KBM-7 (cell line): ENCODE data around the gene ABCC10.
"Not testable (repeated sequence)": the region's sequence is repeated elsewhere in the genome, so short reads cannot be mapped to it uniquely, and the experiment has no call there.

Experiments used
- DNase-seq: peaks from one replicate; pipeline ENCODE4 v3.0.0-alpha.2; 2015
- in situ Hi-C: fragments of 300-500 bp; cut with MboI; formaldehyde crosslinking; loops from 2 replicates; pipeline ENCODE4 v1.14.3; 2020; ENCODE audit warnings: low sequenced_read_pairs, low pct_unique_long_range_greater_than_20kb, mixed read lengths

Gene ABCC10

GRCh38 chr6:43490523-43490939, 63.2 kb downstream of the ABCC10 start:
- no peak for DNase-seq
- in situ Hi-C loops, result no loop called here

GRCh38 chr6:43491750-43492661, 64.7 kb downstream of the ABCC10 start:
- DNase-seq, result no peak
- in situ Hi-C loops, result no loop called here

GRCh38 chr6:43492673-43493072, 65.3 kb downstream of the ABCC10 start:
- in situ Hi-C loops, result no loop called here
- DNase-seq, result no peak

- DNase-seq, result no peak
- in situ Hi-C loops, result no loop called here
Observed at GRCh38 chr6:43493230-43493629, 65.9 kb downstream of the ABCC10 start.

GRCh38 chr6:43493833-43494232, 66.5 kb downstream of the ABCC10 start:
- no peak for DNase-seq
- in situ Hi-C loops, result no loop called here

- in situ Hi-C loops, result no loop called here
- no peak for DNase-seq
Observed at GRCh38 chr6:43494321-43494720, 67.0 kb downstream of the ABCC10 start.

- no peak for DNase-seq
- in situ Hi-C loops, result no loop called here
Observed at GRCh38 chr6:43494766-43495165, 67.4 kb downstream of the ABCC10 start.

GRCh38 chr6:43495409-43495941, 68.1 kb downstream of the ABCC10 start:
- DNase-seq, result no peak

GRCh38 chr6:43496370-43497128, 69.2 kb downstream of the ABCC10 start:
- in situ Hi-C loops, result no loop called here
- DNase-seq, result no peak

More at GRCh38 chr6:43495409-43495941, 68.1 kb downstream of the ABCC10 start:
- in situ Hi-C loops, result no loop called here

GRCh38 chr6:43497129-43497396, 69.7 kb downstream of the ABCC10 start:
- DNase-seq, result no peak
- in situ Hi-C loops, result no loop called here

GRCh38 chr6:43497689-43498088, 70.3 kb downstream of the ABCC10 start:
- DNase-seq, result no peak
- in situ Hi-C loops, result no loop called here

- in situ Hi-C loops, DNase-seq: not testable (repeated sequence)
Observed at GRCh38 chr6:43498291-43498690, 71.0 kb downstream of the ABCC10 start.

GRCh38 chr6:43499028-43499815, 71.9 kb downstream of the ABCC10 start:
- in situ Hi-C loops, result no loop called here
- DNase-seq, result no peak
